Suppressor macrophage treated with lipopolysaccharide for 4 hours (primary cell): Measurements from ENCODE around the gene PDCD2L.

Experiments
- DNase-seq: peaks from one replicate; pipeline ENCODE4 v3.0.0-alpha.2; 2020

Gene PDCD2L

DNA sequence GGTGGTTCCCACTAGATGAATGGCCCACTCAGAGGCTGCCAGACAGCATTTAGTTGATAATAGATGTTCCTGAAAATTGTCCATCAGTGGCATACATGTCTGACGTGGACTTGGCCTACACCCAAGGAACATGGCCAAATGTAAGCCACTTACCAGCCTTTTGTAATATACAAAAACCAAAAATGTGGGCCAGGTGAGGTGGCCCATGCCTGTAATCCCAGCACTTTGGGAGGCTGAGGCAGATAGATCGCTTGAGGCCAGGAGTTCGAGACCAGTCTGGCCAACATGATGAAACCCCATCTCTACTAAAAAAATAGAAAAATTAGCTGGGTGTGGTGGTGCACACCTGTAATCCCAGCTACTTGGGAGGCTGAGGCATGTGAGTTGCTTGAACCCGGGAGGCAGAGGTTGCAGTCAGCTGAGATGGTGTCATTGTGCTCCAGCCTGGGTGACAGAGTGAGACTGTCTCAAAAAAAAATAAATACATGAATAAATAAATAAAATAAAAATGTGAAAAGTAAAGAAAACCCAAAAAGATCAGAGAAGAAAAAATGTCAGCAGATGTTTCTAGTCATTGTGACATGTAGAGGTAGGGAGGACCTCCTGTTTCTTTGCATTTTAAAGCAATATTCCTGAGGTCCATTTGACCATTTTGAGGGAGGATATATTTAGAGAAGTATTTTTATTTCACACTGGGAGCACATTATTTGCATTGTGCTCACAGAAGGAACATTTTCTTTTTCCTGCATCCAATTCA, 70.2 kb downstream of the PDCD2L start:
- DNase-seq: no peak

DNA sequence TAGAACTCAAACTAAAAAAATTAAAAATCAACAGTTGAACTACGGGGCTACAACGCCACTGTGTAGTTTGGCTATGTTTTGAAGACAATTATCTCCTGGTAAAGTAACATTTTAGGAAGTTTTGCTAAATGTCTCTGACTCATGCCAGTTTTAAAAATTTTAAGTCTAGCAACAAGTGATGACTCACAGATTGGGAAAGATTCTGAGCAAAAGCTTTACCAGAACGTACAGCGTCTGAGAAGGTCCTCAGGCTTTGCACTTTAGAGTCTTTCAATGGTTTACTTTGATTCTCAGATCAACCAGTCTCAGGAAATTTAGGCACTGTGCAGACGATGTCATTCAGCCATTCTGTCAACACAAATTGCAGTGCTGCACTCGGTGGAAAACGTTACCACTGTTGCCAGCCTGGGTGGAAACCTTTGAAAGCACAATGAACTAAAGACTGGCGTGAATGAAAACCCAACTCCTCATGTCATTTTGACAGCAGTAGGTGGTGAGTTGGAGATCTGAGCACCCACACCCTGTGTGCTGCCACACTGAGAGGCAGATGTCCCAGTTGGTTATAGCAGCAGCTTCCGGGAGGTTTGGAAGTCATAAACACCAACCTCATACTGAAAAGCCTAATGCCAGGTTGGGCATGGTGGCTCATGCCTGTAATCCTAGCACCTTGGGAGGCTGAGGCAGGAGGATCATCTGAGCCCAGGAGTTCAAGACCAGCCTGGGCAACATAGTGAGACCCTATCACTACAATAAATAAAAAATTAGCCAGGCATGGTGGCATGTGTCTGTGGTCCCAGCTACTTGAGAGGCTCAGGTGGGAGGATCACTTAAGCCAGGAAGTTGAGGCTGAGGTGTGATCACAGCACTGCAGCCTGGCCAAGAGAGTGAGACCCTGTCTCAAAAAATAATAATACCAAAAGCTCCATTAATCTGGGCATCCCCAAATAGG, 71.1 kb downstream of the PDCD2L start:
- DNase-seq: peak; percentile 87
